ENCODE results near the gene EPHA10. TPM values are rescaled to one million over a fixed set of nuclear protein-coding genes. Genes with fewer than 3 reads are reported as not detected.

The EPHA10 gene
- total RNA-seq, 2 experiments from 2014 or later, result 0.48 to 0.92 TPM

GRCh38 chr1:37726751-37727585 is 38.0 kb downstream of the EPHA10 start:
- intact Hi-C loops (cut with micrococcal nuclease), result no loop called here
- Mint-ChIP-seq H3K27ac (no peak overlapping the region), H3K27me3 (peaks cover 12% of the 10 kb centered on the region), H3K4me3 (no peak overlapping the region), H3K36me3 (no peaks in the 10 kb centered on the region), H3K4me1 (ENCODE audit: low read depth) (no peaks in the 10 kb centered on the region), H3K9me3 (no peaks in the 10 kb centered on the region)
- ChIA-PET CTCF (no interaction called here), POLR2A (no interaction called here)
- DNase-seq, result no peak

GRCh38 chr1:37725851-37726613 is 38.9 kb downstream of the EPHA10 start:
- Mint-ChIP-seq H3K4me3 (no peak overlapping the region), H3K9me3 (no peaks in the 10 kb centered on the region), H3K4me1 (ENCODE audit: low read depth) (no peaks in the 10 kb centered on the region), H3K27me3 (peaks cover 12% of the 10 kb centered on the region), H3K27ac (no peak overlapping the region), H3K36me3 (no peaks in the 10 kb centered on the region)
- DNase-seq, result no peak
- CTCF ChIA-PET, result no interaction called here
- POLR2A ChIA-PET, result interaction anchor here (0.6 kb wide), 1 partner anchor 282 kb away, joined by 3 read pairs; no protein-coding TSS in a partner anchor
- intact Hi-C loops (cut with micrococcal nuclease), result no loop called here

- ChIA-PET CTCF (no interaction called here), POLR2A (no interaction called here)
- no peaks in the 10 kb centered on the region for H3K9me3 Mint-ChIP-seq
- no peak overlapping the region for H3K27ac Mint-ChIP-seq
- peaks cover 12% of the 10 kb centered on the region for H3K27me3 Mint-ChIP-seq
- intact Hi-C loops (cut with micrococcal nuclease), result no loop called here
- H3K4me3 Mint-ChIP-seq, result no peak overlapping the region
- no peaks in the 10 kb centered on the region for H3K36me3 Mint-ChIP-seq
- no peaks in the 10 kb centered on the region for H3K4me1 Mint-ChIP-seq (ENCODE audit: low read depth)
- DNase-seq, result no peak
Measured at GRCh38 chr1:37724575-37724974, 40.3 kb downstream of the EPHA10 start.

- no peaks in the 10 kb centered on the region for H3K9me3 Mint-ChIP-seq
- DNase-seq, result no peak
- H3K27me3 Mint-ChIP-seq, result peaks cover 9% of the 10 kb centered on the region
- H3K4me3 Mint-ChIP-seq, result no peak overlapping the region
- H3K27ac Mint-ChIP-seq, result no peak overlapping the region
- no peaks in the 10 kb centered on the region for H3K36me3 Mint-ChIP-seq
- ChIA-PET POLR2A (no interaction called here), CTCF (no interaction called here)
- intact Hi-C loops (cut with micrococcal nuclease), result no loop called here
- no peaks in the 10 kb centered on the region for H3K4me1 Mint-ChIP-seq (ENCODE audit: low read depth)
Measured at GRCh38 chr1:37723390-37724078, 41.4 kb downstream of the EPHA10 start.

- H3K36me3 Mint-ChIP-seq, result no peaks in the 10 kb centered on the region
- DNase-seq, result no peak
- POLR2A ChIA-PET, result no interaction called here
- peaks cover 4% of the 10 kb centered on the region for H3K27me3 Mint-ChIP-seq
- H3K9me3 Mint-ChIP-seq, result no peaks in the 10 kb centered on the region
- H3K27ac Mint-ChIP-seq, result no peak overlapping the region
- no peaks in the 10 kb centered on the region for H3K4me1 Mint-ChIP-seq (ENCODE audit: low read depth)
- H3K4me3 Mint-ChIP-seq, result no peak overlapping the region
- CTCF ChIA-PET, result no interaction called here
- intact Hi-C loops (cut with micrococcal nuclease), result no loop called here
Measured at GRCh38 chr1:37723072-37723389, 41.9 kb downstream of the EPHA10 start.

GRCh38 chr1:37722181-37723071 is 42.5 kb downstream of the EPHA10 start:
- Mint-ChIP-seq H3K27me3 (peaks cover 4% of the 10 kb centered on the region), H3K9me3 (no peaks in the 10 kb centered on the region), H3K36me3 (no peaks in the 10 kb centered on the region), H3K27ac (no peak overlapping the region), H3K4me3 (no peak overlapping the region), H3K4me1 (ENCODE audit: low read depth) (no peaks in the 10 kb centered on the region)
- POLR2A ChIA-PET, result no interaction called here
- DNase-seq, result no peak
- CTCF ChIA-PET, result interaction anchor here (0.7 kb wide), 1 partner anchor 23 kb away, joined by 3 read pairs; no protein-coding TSS in a partner anchor
- intact Hi-C loops (cut with micrococcal nuclease), result no loop called here

- no peak for DNase-seq
- Mint-ChIP-seq H3K27me3 (peaks cover 4% of the 10 kb centered on the region), H3K4me3 (no peak overlapping the region), H3K9me3 (no peaks in the 10 kb centered on the region), H3K27ac (no peak overlapping the region), H3K36me3 (no peaks in the 10 kb centered on the region), H3K4me1 (ENCODE audit: low read depth) (no peaks in the 10 kb centered on the region)
- intact Hi-C loops (cut with micrococcal nuclease), result no loop called here
- ChIA-PET POLR2A (no interaction called here), CTCF (interaction anchor here (0.7 kb wide), 1 partner anchor 24 kb away, joined by 3 read pairs; no protein-coding TSS in a partner anchor)
Measured at GRCh38 chr1:37721565-37721964, 43.4 kb downstream of the EPHA10 start.

- Mint-ChIP-seq H3K4me3 (no peak overlapping the region), H3K4me1 (ENCODE audit: low read depth) (no peaks in the 10 kb centered on the region), H3K9me3 (no peaks in the 10 kb centered on the region), H3K27me3 (peaks cover 1% of the 10 kb centered on the region), H3K36me3 (no peaks in the 10 kb centered on the region), H3K27ac (no peak overlapping the region)
- ChIA-PET POLR2A (no interaction called here), CTCF (no interaction called here)
- no peak for DNase-seq
- intact Hi-C loops (cut with micrococcal nuclease), result no loop called here
Measured at GRCh38 chr1:37720231-37721130, 44.4 kb downstream of the EPHA10 start.

GRCh38 chr1:37719572-37720195 is 45.2 kb downstream of the EPHA10 start:
- H3K27me3 Mint-ChIP-seq, result no peaks in the 10 kb centered on the region
- H3K4me1 Mint-ChIP-seq (ENCODE audit: low read depth), result no peaks in the 10 kb centered on the region
- ChIA-PET POLR2A (no interaction called here), CTCF (no interaction called here)
- no peak overlapping the region for H3K4me3 Mint-ChIP-seq
- intact Hi-C loops (cut with micrococcal nuclease), result no loop called here
- no peak overlapping the region for H3K27ac Mint-ChIP-seq
- H3K36me3 Mint-ChIP-seq, result no peaks in the 10 kb centered on the region
- no peak for DNase-seq
- no peaks in the 10 kb centered on the region for H3K9me3 Mint-ChIP-seq

- DNase-seq, result no peak
- intact Hi-C loops (cut with micrococcal nuclease), result no loop called here
- ChIA-PET CTCF (no interaction called here), POLR2A (interaction anchor here (0.5 kb wide), 1 partner anchor 190 kb away, joined by 3 read pairs; no protein-coding TSS in a partner anchor)
- no peaks in the 10 kb centered on the region for H3K27me3 Mint-ChIP-seq
- H3K9me3 Mint-ChIP-seq, result no peaks in the 10 kb centered on the region
- H3K36me3 Mint-ChIP-seq, result no peaks in the 10 kb centered on the region
- H3K4me1 Mint-ChIP-seq (ENCODE audit: low read depth), result no peaks in the 10 kb centered on the region
- no peak overlapping the region for H3K27ac Mint-ChIP-seq
- no peak overlapping the region for H3K4me3 Mint-ChIP-seq
Measured at GRCh38 chr1:37718901-37719571, 45.9 kb downstream of the EPHA10 start.
